Vagina (tissue), 2 donors: ENCODE results near the gene ATR.
"Not testable (repeated sequence)": the region's sequence is repeated elsewhere in the genome, so short reads cannot be mapped to it uniquely, and the experiment has no call there.

Experiments
- CTCF ChIP-seq, 3 experiments: fragments of 450-650 bp in 2 of 3; fragments of 200-600 bp in 1 of 3; sonication (generic) in 1 of 3; IDR thresholded peaks; one replicate each; pipeline ENCODE4 v1.5.1; 2017 to 2019; ENCODE audit warnings: antibody characterized with exemption in 3 of 3, mild to moderate bottlenecking in 2 of 3, moderate library complexity in 2 of 3
- POLR2A ChIP-seq, 2 donors: fragments of 450-650 bp; IDR thresholded peaks; one replicate each; pipeline ENCODE4 v1.6.1; 2017; ENCODE audit warnings: antibody characterized with exemption in 2 of 2, mild to moderate bottlenecking in 2 of 2, moderate library complexity in 2 of 2
- POLR2AphosphoS5 ChIP-seq, 2 donors: sonication (generic); formaldehyde crosslinking; IDR thresholded peaks; one replicate each; pipeline ENCODE4 v1.9.0; 2017; ENCODE audit warnings: antibody characterized with exemption in 2 of 2, mild to moderate bottlenecking in 2 of 2, low read depth in 1 of 2; ENCODE audit not compliant: insufficient read depth in 1 of 2

GRCh38 chr3:142603386-142603705, 24.8 kb upstream of the ATR start:
- not testable (repeated sequence) for TF ChIP-seq POLR2A (IDR thresholded peaks at IDR 0.05); CTCF (IDR thresholded peaks at IDR 0.05); POLR2AphosphoS5 (IDR thresholded peaks at IDR 0.05; ENCODE audit: insufficient read depth in 1 of 2, low read depth in 1 of 2)
